Skin of body (tissue), 2 donors: ENCODE results near the gene FAM186B. TPM values are rescaled to one million over a fixed set of nuclear protein-coding genes. Genes with fewer than 3 reads are reported as not detected.
"Not testable (repeated sequence)": the region's sequence is repeated elsewhere in the genome, so short reads cannot be mapped to it uniquely, and the experiment has no call there.

Experiments
- DNase-seq: peaks from one replicate; lab custom pipeline; 2025; lab: John Stamatoyannopoulos, UW
- total RNA-seq: library from RNA; depleted of rRNA; stranded (reverse); fragments of >200 nt; gene quantifications from one replicate; pipeline ENCODE4 v1.2.3, GENCODE V29; 2014

The FAM186B gene
- total RNA-seq = 0.59 TPM

- not testable (repeated sequence) for DNase-seq
Measured at GRCh38 chr12:49605539-49605938, at the start of gene FAM186B. FAM186B (minus strand) TSS chr12:49605639; CDS start chr12:49605477, 162 bp downstream.

GRCh38 chr12:49654715-49655114 lies 49.3 kb upstream of the FAM186B start:
- DNase-seq = no peak

GRCh38 chr12:49652921-49653520 lies 47.6 kb upstream of the FAM186B start:
- DNase-seq = no peak

- DNase-seq = no peak
Measured at GRCh38 chr12:49651855-49652254, 46.4 kb upstream of the FAM186B start.

GRCh38 chr12:49649892-49650291 lies 44.5 kb upstream of the FAM186B start:
- no peak for DNase-seq

GRCh38 chr12:49649445-49649844 lies 44.0 kb upstream of the FAM186B start:
- DNase-seq = no peak

- DNase-seq = no peak
Measured at GRCh38 chr12:49648712-49649003, 43.2 kb upstream of the FAM186B start.

- DNase-seq = no peak
Measured at GRCh38 chr12:49647827-49648711, 42.6 kb upstream of the FAM186B start.

GRCh38 chr12:49646871-49647654 lies 41.6 kb upstream of the FAM186B start:
- DNase-seq = no peak

GRCh38 chr12:49646331-49646830 lies 40.9 kb upstream of the FAM186B start:
- no peak for DNase-seq

GRCh38 chr12:49645146-49646039 lies 40.0 kb upstream of the FAM186B start:
- DNase-seq = no peak

- DNase-seq = peak; percentile 32
Measured at GRCh38 chr12:49644620-49644994, 39.2 kb upstream of the FAM186B start.

- DNase-seq = no peak
Measured at GRCh38 chr12:49643961-49644619, 38.7 kb upstream of the FAM186B start.

- no peak for DNase-seq
Measured at GRCh38 chr12:49643135-49643534, 37.7 kb upstream of the FAM186B start.

- DNase-seq = no peak
Measured at GRCh38 chr12:49642370-49642802, 36.9 kb upstream of the FAM186B start.

- DNase-seq = no peak
Measured at GRCh38 chr12:49641748-49642369, 36.4 kb upstream of the FAM186B start.

GRCh38 chr12:49636979-49637755 lies 31.7 kb upstream of the FAM186B start:
- DNase-seq = peak; percentile 56

- no peak for DNase-seq
Measured at GRCh38 chr12:49636574-49636973, 31.1 kb upstream of the FAM186B start.

- no peak for DNase-seq
Measured at GRCh38 chr12:49635656-49636055, 30.2 kb upstream of the FAM186B start.
